Subcutaneous adipose tissue (tissue), 4 donors: ENCODE data around the gene CRYGN. TPM values are rescaled to one million over a fixed set of nuclear protein-coding genes. Genes with fewer than 3 reads are reported as not detected.

Experiments
- total RNA-seq, 4 donors: library from RNA; depleted of rRNA; stranded (reverse); fragments of >200 nt; gene quantifications; one replicate each; pipeline ENCODE4 v1.1.0, GENCODE V29; 2016
- TF ChIP-seq, protein P1 (sequence below): fragments of 450-650 bp; IDR thresholded peaks from one replicate; pipeline ENCODE4 v1.5.1; 2016; ENCODE audit warnings: low read depth, mild to moderate bottlenecking, control low read depth, antibody characterized with exemption, moderate library complexity

The CRYGN gene
- total RNA-seq, 4 donors from 2014 or later, result 1.3 TPM; not detected in 3

DNA sequence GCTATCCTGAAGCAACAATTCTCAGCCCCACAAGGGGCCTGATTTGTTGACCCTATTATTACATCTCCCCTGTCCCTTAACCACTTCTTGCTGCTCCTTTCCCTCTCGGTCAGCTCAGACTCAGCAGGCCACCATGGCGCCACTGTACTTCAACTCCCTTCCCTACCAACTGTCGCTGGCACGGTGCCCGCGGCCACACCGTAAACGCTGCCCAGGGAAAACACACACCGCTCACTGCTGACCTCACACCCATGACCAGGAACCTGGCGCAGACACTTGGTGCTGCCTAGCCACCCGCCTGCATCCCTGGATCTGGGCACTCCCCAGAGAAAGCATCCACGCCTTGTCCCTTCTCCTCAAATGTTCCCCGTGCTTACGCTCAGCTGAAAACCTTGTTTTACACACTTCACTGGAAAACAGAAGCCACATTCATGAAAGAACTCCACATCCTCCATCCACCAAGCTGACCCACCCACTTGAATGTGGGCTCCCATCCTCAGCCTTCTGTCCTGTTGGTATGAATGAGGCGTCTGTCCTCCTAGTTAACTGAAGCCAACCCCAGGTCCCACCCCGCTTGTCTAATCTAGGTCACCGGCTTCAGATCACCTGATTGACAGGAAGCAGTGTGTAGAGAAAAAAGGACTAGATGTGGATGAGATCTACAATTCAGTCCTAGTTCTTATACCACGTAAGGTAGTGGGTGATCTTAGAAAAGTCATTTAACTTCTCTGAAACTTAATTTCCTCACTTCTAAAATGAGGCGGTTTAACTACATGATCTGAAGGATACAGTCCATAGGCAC lies 28.5 kb upstream of the CRYGN start:
- TF ChIP-seq, protein P1, sequence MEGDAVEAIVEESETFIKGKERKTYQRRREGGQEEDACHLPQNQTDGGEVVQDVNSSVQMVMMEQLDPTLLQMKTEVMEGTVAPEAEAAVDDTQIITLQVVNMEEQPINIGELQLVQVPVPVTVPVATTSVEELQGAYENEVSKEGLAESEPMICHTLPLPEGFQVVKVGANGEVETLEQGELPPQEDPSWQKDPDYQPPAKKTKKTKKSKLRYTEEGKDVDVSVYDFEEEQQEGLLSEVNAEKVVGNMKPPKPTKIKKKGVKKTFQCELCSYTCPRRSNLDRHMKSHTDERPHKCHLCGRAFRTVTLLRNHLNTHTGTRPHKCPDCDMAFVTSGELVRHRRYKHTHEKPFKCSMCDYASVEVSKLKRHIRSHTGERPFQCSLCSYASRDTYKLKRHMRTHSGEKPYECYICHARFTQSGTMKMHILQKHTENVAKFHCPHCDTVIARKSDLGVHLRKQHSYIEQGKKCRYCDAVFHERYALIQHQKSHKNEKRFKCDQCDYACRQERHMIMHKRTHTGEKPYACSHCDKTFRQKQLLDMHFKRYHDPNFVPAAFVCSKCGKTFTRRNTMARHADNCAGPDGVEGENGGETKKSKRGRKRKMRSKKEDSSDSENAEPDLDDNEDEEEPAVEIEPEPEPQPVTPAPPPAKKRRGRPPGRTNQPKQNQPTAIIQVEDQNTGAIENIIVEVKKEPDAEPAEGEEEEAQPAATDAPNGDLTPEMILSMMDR, result no peak

DNA sequence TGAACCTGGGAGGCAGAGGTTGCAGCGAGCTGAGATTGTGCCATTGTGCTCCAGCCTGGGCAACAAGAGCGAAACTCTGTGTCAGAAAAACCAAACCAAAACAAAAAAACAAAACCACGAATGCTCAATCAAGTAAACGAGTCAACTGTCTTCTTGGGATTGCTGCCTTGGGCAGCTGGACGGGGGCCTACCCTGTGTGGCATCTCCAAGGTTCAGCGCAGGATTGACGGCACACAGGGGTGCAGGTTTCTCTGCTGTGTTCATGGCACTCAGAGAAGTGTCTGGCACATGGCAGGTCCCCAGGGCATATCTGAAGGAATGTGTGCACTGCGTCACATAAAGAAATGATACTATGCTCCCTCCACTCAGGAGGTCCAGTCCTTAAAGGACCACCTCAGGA lies 25.2 kb upstream of the CRYGN start:
- TF ChIP-seq, protein P1, result no peak

DNA sequence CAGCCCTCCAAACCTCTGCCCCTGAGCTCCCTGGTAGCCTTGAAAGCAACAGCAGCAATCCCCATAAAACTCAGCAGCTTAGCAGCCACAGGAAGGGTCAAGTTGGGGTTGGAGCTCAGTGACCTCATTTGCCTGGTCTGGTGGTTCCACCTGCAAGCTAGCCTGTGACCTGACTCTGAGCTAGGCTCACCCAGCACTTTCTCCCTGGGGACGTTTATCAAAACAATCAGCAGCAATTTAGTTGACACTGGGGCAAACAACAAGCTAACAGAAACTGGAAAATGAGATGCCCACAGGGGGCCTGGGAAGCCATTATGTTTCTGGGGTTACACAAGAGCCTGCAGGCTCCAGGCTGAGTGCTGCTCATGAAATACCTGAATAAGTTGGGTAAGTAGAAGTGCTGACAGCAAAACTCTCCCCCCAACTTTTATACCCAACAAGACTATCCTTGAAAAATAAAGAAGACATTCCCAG lies 22.4 kb upstream of the CRYGN start:
- TF ChIP-seq, protein P1, result no peak

DNA sequence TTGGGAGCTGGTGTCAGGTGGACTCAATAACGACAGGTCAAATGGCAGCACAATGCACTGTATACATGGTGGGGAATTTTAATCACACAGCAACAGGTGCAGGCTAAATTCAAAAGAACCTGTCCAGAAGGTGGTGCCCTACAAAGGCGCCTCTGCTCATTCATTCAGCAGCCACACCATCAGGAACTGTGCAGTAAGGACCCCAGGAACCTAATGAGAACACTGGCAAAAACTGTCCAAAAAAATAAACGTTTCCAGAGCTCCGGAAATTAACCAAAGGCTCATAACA lies 21.9 kb upstream of the CRYGN start:
- TF ChIP-seq, protein P1, result no peak

DNA sequence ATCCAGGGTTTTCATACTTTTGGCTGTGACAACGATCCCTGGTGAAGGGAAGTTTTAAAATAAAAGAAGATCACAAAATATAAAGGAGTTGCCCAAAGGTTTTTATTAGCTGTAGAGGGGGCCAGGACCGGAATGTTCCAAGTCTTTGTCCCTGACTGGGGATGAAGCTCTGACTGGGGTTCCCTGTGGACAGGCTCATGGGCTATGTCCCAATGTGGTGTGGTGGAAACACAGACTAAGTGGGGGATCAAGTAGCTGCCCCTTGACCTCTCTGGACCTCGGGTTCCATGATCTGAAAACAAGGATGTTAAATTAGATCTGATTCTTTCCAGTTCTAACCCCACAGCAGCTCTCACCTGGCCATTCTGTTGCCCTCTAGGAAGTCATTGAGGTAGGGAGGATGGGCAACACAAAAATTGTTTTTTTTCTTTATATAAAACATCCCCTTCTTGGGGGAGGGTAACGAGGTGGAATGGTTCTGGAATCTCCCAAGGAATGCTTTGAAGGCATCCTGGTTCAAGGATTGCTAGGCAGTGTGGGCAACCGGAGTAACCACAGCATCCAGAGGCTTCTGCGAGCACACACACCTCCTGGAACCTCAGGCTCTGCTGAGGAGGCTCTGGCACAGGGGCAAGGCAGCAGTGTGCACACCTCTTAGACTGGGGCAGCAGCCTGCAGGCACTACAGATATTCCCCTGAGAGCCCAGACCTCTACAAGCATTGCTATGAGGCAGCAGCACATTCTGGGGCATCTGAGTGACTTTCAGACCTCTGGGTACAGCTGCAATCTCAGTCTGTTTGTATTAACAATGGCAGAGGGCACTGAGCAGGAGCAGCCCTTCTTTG lies 21.4 kb upstream of the CRYGN start:
- TF ChIP-seq, protein P1, result no peak

DNA sequence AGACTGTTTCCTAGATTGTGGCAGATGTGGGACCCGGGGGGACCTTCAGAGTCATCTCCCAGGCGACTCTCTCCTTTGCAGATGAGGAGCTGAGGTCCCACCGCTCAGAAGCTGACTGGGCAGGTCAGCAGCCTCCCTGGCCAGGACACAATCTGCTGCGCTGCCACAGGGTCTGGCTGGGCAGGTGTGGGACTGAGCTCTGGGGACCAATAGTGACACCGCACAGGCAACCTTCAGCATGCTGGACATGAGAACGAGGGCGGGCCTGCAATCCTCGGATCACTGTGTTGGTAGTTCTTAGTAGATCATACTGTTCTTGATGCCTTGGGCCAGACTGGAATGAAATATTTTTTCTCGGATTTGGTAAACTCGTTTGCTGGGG lies 20.5 kb upstream of the CRYGN start:
- TF ChIP-seq, protein P1, result no peak

DNA sequence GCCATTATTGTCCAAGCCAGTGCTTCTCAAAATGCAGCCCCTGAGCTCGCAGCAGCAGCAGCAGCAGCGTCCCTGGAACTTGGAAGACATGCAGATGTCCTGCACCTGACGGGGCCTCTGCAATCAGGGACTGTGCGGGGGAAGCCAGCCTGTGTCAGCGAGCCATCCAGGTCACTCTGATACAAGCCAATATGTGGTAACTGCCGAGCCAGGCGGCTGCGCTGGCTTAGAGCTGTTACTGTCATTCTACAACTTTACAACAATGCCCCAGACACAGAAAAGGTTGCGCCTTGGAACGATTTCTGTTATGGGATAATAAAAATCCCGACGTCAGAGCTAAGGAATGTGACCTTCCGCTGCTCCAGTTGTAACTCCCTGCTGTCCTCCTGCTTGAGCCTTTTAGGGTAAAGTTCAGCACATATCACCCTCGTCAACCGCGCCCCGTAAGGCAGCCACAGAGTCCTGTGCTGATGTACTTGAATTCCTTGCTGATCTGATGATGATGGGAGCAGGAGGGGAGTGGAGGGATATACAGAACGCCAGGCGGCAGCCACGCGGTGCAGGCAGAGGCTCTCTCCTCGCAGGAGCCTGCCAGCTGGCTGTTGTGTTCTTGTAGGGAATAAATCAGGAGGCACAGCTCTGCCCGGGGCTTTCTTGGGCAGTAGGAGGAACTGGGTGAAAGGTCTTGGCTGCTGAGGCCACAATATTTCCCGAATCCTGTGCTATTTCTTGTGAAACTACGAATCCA lies 20.0 kb upstream of the CRYGN start:
- TF ChIP-seq, protein P1, result no peak
